ENCODE measurements around the gene SNHG17. TPM values are rescaled to one million over a fixed set of nuclear protein-coding genes. Genes with fewer than 3 reads are reported as not detected.

The SNHG17 gene
- total RNA-seq, 4 donors from 2014 or later = 13.3 to 38.4 (median 18.7) TPM

- Histone ChIP-seq H3K27ac (peak overlapping the region in 1 of 3 donors; percentile 13), H3K4me3 (replicated peaks in 1 of 3) (no peak overlapping the region), H3K4me1 (no peaks in the 10 kb centered on the region), H3K27me3 (no peaks in the 10 kb centered on the region), H3K36me3 (no peaks in the 10 kb centered on the region), H3K9me3 (no peaks in the 10 kb centered on the region)
- no peak for TF ChIP-seq CTCF (IDR thresholded peaks at IDR 0.05)
- peak; percentile 1 to 2 for DNase-seq
- intact Hi-C loops (cut with DNase I) = no loop called here
- 52 to 62% methylated on average over 7 of the region's 7 CpGs for WGBS, 2 donors
Measured at GRCh38 chr20:38373231-38373867, 61.8 kb downstream of the SNHG17 start.

- no peak for DNase-seq
- Histone ChIP-seq H3K27ac (peak overlapping the region in 1 of 3 donors; percentile 13), H3K4me1 (no peaks in the 10 kb centered on the region), H3K36me3 (no peaks in the 10 kb centered on the region), H3K9me3 (no peaks in the 10 kb centered on the region), H3K4me3 (replicated peaks in 1 of 3) (no peak overlapping the region), H3K27me3 (no peaks in the 10 kb centered on the region)
- intact Hi-C loops (cut with DNase I) = no loop called here
- no peak for TF ChIP-seq CTCF (IDR thresholded peaks at IDR 0.05)
- TF ChIP-seq POLR2A (IDR thresholded peaks at IDR 0.05) = no peak
- 80 to 81% methylated on average over 5 of the region's 5 CpGs for WGBS, 2 donors
Measured at GRCh38 chr20:38372806-38373205, 62.3 kb downstream of the SNHG17 start.

Small RNA genes within 50 kb of the gene (small RNA-seq; reads per million reads assigned to genes)
- gene RF00056 (not detected), gene SNORA60 (92.4 reads per million, percentile 96 among the genes with 10 or more reads in this experiment), gene SNORA71A (6.3 reads per million, percentile 89 among the genes with 10 or more reads in this experiment), gene SNORA71B (12.4 reads per million, percentile 93 among the genes with 10 or more reads in this experiment), gene SNORA71C (3.5 reads per million, percentile 78 among the genes with 10 or more reads in this experiment), gene SNORA71D (439 reads per million, percentile 98 among the genes with 10 or more reads in this experiment), gene SNORA71E (not detected)

Other genes with a start within 250 kb of the SNHG17 start
- gene KIAA1755, start 174.6 kb downstream of the SNHG17 start, total RNA-seq = 1 to 10 TPM; 1.0 to 5.5 (median 1.7) TPM
- under 1 TPM in 2 of 4 donors, not detected in 2; 0.22 to 0.40 TPM for gene BPI, start 131.2 kb downstream of the SNHG17 start, total RNA-seq
- 1 to 10 TPM in 3 of 4 donors, under 1 TPM in 1; 0.45 to 3.4 (median 2.3) TPM for gene LBP, start 88.8 kb downstream of the SNHG17 start, total RNA-seq
- 10 to 100 TPM; 53.6 to 79.8 (median 62.1) TPM for gene RALGAPB, start 37.5 kb upstream of the SNHG17 start, total RNA-seq
- 1 to 10 TPM in 1 of 4 donors, not detected in 3; 1.6 TPM for gene ADIG, start 145.9 kb upstream of the SNHG17 start, total RNA-seq
- gene ARHGAP40, start 166.5 kb upstream of the SNHG17 start, total RNA-seq = under 1 TPM in 1 of 4 donors, not detected in 3; 0.11 TPM

Measured in thyroid gland (tissue), 4 donors.